T-helper 1 cell treated with Interleukin-12 subunit alpha and Interleukin-12 subunit beta and Interleukin-4 antibody, amounts not matched to agents 30 ng/mL and 1 ng/mL, for 36 hours (primary cell): ENCODE data around the gene PDK4. TPM values are rescaled to one million over a fixed set of nuclear protein-coding genes. Genes with fewer than 3 reads are reported as not detected.

Experiments used
- intact Hi-C: fragments of 100-400 bp; cut with micrococcal nuclease; formaldehyde crosslinking; loops from one replicate; pipeline ENCODE4 v1.15.1; 2024
- total RNA-seq: library from RNA; stranded (reverse); gene quantifications from 2 replicates; pipeline ENCODE4 v1.2.3, GENCODE V29; 2022

PDK4 gene
- total RNA-seq, 1 donor from 2014 or later = not detected

DNA sequence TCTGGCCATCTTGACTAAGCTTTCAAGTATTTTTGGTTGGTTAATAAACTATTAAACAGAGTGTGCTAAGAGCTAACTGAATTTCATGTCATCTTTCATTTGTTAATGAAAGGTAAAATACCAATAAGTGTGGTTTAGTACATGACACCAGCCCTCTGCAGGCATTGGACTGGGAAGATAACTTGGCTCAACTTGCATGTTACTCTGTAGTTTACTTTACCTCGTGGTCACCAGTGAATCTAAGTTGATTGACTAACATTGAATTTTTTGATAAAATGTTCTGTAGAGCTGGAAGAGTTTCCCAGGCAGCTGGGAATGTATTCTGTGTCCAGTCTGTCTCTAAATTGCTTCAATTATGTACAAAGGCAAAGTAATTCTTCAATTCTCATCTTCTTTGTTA lies 60.7 kb downstream of the PDK4 start:
- intact Hi-C loops = no loop called here

GRCh38 chr7:95534796-95535195 lies 61.5 kb downstream of the PDK4 start:
- intact Hi-C loops = no loop called here

Other genes with a start within 250 kb of the PDK4 start
- not detected in 2 replicates for gene PON3, start 200.1 kb downstream of the PDK4 start, total RNA-seq
- gene PON2, start 161.5 kb downstream of the PDK4 start, total RNA-seq = 4.6 and 5.7 TPM in 2 replicates
- gene ASB4, start 110.6 kb downstream of the PDK4 start, total RNA-seq = not detected in 2 replicates
- gene DYNC1I1, start 176.0 kb upstream of the PDK4 start, total RNA-seq = not detected in 2 replicates